ENCODE results near the gene TCF12. TPM values are rescaled to one million over a fixed set of nuclear protein-coding genes. Genes with fewer than 3 reads are reported as not detected.

The TCF12 gene
- total RNA-seq, 4 donors from 2014 or later: 93.9 to 165 (median 111) TPM

- no peak for DNase-seq (ENCODE audit: low spot score)
- ATAC-seq (ENCODE audit: low FRiP score): no peak
- no peak for TF ChIP-seq CTCF (IDR thresholded peaks at IDR 0.05)
Observed at GRCh38 chr15:56972016-56972415, 53.6 kb downstream of the TCF12 start.

- no peak for TF ChIP-seq CTCF (IDR thresholded peaks at IDR 0.05)
- ATAC-seq (ENCODE audit: low FRiP score) (no peak), DNase-seq (ENCODE audit: low spot score) (no peak)
Observed at GRCh38 chr15:56972426-56972825, 54.0 kb downstream of the TCF12 start.

GRCh38 chr15:56973463-56973862, 55.0 kb downstream of the TCF12 start:
- no peak for TF ChIP-seq CTCF (IDR thresholded peaks at IDR 0.05)
- ATAC-seq (ENCODE audit: low FRiP score) (no peak), DNase-seq (ENCODE audit: low spot score) (no peak)

GRCh38 chr15:56977232-56977631, 58.8 kb downstream of the TCF12 start:
- ATAC-seq (ENCODE audit: low FRiP score) (no peak), DNase-seq (ENCODE audit: low spot score) (no peak)
- TF ChIP-seq CTCF (IDR thresholded peaks at IDR 0.05): no peak

- TF ChIP-seq CTCF (IDR thresholded peaks at IDR 0.05): no peak
- ATAC-seq (ENCODE audit: low FRiP score) (no peak), DNase-seq (ENCODE audit: low spot score) (no peak)
Observed at GRCh38 chr15:56978898-56979662, 60.6 kb downstream of the TCF12 start.

GRCh38 chr15:56980473-56980872, 62.0 kb downstream of the TCF12 start:
- ATAC-seq (ENCODE audit: low FRiP score): no peak
- DNase-seq (ENCODE audit: low spot score): no peak
- TF ChIP-seq CTCF (IDR thresholded peaks at IDR 0.05): no peak

GRCh38 chr15:56981160-56981559, 62.7 kb downstream of the TCF12 start:
- no peak for TF ChIP-seq CTCF (IDR thresholded peaks at IDR 0.05)
- ATAC-seq (ENCODE audit: low FRiP score): no peak
- no peak for DNase-seq (ENCODE audit: low spot score)
